GM18868 (cell line): ENCODE measurements around the gene SPECC1L.

Experiments used
- ATAC-seq: cut with Tn5 transposase; IDR thresholded peaks from one replicate; pipeline ENCODE4 v1.9.1; 2021; ENCODE audit warnings: mild to moderate bottlenecking, moderate library complexity; ENCODE audit not compliant: unreplicated experiment

Gene SPECC1L

GRCh38 chr22:24413271-24413670 lies 142.6 kb downstream of the SPECC1L start:
- ATAC-seq = no peak

GRCh38 chr22:24413736-24414385 lies 143.2 kb downstream of the SPECC1L start:
- ATAC-seq = no peak

DNA sequence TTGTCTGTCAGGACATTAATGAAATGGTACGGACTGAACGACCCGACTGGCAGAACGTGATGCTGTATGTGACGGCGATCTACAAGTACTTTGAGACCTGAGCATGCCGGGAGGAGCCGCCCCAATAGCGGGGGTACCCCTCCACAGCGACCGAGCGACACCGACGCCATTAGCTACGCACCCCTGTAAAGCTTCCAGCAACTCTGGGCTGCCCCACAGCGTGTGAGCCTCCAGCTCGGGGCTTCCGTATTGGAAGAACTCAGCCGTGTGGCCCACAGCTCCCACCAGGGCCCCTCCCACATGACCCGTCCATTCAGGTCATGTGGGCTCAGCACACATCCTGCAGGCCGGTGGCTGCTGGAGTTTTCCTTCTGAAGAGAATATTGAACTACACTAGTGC lies 143.9 kb downstream of the SPECC1L start:
- no peak for ATAC-seq

DNA sequence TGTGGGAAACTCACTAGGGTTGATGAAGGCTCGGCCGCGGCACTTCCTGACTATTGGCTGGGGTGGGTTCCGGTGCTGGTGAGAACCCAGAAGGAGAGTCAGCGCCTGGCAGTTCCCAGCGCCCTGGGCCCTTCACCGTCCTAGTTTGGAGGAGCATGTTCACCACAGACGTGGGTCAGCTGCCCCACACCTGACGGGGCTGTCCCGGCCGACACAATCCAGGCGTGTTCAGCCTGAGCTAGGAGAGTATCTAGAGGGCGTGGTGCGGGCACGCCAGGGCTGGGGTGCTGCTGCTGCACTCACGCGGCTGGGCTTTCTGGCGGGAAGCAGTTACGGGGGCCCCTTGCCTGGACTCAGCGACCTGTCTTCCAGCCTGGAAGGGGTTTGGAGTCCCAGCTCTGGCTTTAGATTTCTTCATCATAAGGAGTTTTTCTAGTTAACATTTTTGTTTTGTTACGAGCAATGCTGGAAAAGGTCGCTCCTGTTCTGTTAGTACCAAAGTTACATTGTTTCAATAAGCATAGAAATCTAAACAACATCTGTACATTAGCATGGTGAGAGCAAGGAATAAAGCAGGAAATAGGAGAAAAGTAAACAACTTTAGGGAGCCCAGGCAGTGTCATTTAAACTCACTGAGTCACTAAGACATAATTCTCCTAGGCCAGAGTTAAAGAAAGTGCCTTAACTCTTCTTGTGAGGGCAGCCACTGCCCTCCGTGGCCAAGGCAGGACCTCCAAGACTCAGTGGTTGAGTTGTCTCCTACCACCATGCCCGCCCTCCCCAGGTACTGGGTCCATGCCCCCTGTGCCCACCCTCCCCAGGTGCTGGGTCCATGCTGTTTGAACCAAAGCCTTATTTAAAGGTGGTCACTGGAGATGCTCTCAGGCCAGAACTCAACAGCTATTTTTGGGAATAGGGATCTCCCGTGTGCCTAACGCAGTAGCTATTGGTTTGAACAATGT lies 144.6 kb downstream of the SPECC1L start:
- no peak for ATAC-seq

DNA sequence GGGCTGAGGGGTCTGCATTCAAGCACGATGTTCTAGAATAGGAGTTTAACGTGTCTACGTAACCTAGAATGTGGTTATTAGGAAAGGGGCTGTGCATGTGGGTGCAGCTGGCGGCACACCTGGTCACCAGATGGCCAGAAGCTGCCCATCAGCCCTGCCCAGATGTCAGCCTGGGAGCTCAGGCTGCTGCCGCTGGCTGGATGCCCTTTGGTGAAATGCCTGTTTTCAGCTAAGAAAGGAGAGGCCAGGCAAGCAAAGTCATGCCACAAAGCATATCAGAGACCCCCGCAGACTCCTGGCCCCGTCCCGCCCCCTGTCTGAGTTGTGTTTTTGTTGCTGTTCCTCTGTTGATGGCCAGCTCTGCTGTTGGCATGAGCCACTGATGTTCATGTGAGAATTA lies 145.5 kb downstream of the SPECC1L start:
- no peak for ATAC-seq

DNA sequence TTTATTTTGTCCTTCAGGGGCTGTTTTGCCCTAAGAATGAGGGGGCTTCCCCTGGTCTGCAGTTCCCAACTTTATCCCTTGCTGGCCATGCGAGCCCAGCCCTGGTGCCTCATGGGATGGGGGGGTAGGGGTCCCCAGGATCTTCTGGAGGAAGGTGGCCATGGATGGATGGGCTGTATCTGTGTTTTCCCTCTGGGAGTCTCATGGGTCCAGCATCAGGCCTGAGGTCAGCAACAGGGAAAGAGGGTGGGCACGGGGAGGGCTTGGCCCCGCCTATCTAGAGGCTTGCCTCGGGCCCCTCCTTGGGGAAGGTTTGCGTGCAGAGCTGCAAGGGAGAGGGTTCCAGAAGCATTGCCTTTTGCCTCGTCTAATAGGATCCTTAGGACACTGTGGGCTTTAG lies 146.0 kb downstream of the SPECC1L start:
- ATAC-seq = no peak

- no peak for ATAC-seq
These were observed 146.6 kb downstream of the SPECC1L start for GRCh38 chr22:24417200-24417599.

GRCh38 chr22:24417901-24418641 lies 147.4 kb downstream of the SPECC1L start:
- no peak for ATAC-seq

DNA sequence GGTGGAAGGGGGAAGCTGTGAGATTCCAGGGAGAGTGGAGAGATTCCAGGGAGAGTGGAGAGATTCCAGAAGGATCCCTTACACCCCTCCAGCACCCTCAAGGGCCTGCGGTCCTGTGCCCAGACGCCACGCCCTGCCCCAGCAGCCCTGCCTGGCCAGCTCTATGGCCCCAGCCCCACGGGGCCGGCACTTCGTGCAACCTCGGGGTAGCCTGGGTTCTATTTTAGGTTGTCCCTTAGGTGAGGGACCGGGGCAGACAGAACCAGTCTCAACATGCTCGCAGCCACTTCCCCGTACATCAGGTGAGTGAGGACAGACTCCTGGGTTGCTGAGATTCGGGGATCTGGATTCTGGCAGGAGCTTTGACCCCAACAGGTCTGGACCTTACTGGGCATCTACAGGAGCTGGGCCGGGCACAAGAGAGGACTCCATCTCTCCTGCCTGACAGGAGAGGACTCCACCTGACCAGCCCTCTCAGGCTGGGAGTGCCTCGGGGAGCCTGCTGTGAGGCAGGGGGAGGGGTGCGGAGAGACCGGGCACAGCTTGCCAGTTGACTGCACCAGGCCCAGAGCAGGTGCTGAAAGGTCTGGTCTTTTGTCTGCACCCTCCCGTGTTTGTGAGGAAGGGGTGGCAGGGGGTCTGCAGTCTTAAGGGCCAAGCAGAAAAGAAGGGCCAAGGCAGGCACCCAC lies 148.3 kb downstream of the SPECC1L start:
- ATAC-seq = no peak

DNA sequence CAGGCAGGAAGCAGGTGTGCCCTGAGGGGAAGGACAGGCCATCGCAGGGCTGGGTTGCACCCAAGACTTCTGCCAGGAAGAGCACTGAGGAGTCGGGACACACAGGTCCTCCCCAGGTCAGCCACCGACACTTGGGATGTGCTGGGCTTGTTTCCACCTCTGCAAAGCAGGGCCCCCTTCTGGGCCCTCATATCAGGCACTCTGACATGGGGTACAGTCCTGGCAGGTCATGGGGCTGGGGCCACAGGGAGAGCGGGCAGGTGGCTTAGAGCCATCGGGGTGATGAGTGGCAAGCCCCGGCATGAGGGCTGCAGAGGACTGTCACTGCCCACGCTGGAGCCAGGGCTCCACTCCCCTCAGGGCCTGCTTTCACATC lies 148.8 kb downstream of the SPECC1L start:
- no peak for ATAC-seq

GRCh38 chr22:24420072-24420976 lies 149.7 kb downstream of the SPECC1L start:
- no peak for ATAC-seq

- no peak for ATAC-seq
These were observed 150.3 kb downstream of the SPECC1L start for GRCh38 chr22:24420977-24421343.

- no peak for ATAC-seq
These were observed 150.8 kb downstream of the SPECC1L start for GRCh38 chr22:24421428-24421931.

- ATAC-seq = no peak
These were observed 151.6 kb downstream of the SPECC1L start for GRCh38 chr22:24422102-24422665.

DNA sequence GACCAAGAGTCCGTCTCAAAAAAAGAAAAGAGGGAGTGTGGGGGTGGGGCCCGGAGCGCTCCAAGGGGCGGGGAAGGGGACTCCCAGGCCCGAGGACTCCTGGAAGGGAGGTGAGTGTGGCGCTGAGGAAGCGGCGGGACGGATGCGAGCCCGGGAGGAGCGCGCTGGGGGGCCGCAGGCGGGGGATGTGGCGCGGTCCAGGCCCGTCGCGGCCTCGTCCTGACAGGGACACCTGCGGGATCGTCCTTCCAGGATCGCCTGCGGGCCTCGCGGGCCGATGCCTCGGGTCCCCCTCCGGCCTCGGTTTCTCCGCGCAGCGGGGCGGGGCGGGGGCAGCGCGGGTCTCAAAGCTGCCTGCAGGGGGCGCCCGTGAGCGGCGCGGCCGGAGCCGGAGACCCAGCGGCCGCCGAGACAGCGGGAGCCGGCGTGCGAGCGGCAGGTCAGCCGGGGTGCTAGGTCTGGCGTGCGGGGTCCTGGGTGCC lies 152.9 kb downstream of the SPECC1L start:
- ATAC-seq = no peak

DNA sequence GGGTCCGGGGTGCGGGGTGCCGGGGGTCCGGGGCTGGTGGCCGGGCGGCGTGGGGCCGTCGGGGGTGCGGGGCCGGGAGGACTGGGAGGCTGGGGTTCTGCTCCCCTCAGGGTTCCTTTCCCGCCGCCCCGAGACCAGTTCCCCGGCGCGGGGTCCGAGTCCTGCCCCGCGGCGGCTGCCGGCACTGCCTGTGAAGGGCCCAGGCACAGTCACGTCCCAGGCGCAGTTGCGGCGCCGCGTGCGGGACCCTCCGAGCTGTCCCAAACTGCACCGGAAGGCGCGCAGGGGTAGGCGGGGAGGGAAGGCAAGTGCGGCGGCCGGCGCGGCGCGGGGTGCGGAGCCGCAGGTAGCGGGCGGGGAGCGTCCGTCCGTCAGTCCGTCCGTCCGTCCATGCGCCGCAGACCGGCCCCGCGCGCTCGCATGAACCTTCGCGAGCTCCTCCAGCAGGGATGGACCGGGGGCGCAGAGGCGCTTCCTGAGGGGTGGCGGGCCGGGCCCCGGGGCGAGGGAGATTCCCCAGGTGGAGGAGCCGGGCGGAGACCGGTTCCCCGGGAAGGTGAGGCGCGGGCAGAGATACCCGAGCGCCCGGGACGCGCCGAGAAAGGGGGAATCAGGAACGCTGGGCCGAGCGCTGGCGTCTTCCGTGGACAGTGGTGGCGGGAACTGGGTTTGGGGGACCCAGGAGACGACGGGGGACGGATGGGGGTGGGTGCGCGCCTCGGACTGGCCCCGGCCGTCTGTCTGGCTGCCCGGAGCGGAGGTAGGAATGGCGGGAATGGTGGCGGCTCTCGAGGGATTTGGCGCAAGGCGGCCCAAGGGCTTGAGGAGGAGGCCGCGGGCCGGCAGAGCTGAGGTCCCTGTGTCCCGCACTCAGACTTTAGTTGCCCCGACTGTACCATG lies 153.6 kb downstream of the SPECC1L start:
- ATAC-seq = no peak

DNA sequence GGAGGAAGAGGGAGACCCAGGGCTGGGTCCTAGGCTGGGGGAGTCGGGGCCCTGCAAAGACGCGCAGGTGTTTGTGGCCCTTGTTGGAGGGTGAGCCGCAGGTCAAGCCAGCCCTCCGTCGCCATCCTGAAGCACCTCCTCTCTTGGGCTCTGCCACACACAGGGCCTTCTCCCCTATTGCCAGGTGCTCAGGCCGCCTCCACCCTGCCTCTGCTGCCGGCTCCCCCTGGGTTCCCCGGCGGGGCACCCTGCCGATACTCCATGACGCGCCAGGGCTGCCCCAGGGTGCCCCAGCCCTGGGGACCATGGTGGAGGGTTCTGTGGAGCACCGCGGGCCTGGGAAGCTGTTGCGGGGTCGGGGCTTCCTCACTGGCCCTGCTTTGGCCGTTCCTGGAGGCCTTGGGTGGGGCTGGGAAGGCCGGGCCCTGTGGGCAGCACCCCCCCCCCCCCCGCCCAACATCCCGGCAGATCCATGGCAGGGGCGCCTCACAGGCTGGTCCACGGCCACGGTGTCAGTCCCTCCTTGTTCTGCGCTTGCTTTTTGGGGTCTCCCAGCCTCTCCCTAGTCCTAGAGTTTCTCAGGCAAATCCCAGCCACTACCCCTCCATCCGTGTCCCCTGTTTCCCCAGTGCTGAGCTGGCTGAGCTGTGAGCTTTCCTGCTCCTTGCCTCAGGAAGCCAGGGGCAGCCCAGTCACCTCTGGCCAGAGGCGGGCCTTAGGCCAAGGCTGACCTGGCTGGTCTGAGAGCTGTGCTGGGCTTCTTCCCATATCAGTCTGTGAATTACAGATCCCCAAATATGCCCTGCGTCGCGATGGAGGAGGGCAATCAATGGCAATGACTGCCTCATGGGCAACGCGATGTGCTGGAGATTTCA lies 154.5 kb downstream of the SPECC1L start:
- no peak for ATAC-seq
